IgD-negative memory B cell (primary cell): ENCODE measurements around the gene OPRM1. TPM values are rescaled to one million over a fixed set of nuclear protein-coding genes. Genes with fewer than 3 reads are reported as not detected.
A peak's percentile ranks its signal among the peaks of the same experiment; 100 is the strongest.

Experiments used
- H3K27ac Mint-ChIP-seq, 3 donors: one replicate each; pipeline ENCODE4 v1.8.0; 2020 to 2022; ENCODE audit warnings: mild to moderate bottlenecking in 3 of 3, mixed read lengths in 3 of 3, moderate library complexity in 1 of 3
- H3K27me3 Mint-ChIP-seq: one replicate; pipeline ENCODE4 v1.8.0; 2021; ENCODE audit warnings: mixed read lengths
- H3K36me3 Mint-ChIP-seq: one replicate; pipeline ENCODE4 v1.8.0; 2020; ENCODE audit warnings: mild to moderate bottlenecking, mixed read lengths
- H3K4me1 Mint-ChIP-seq, 3 donors: one replicate each; pipeline ENCODE4 v1.8.0; 2020 to 2022; ENCODE audit warnings: mixed read lengths in 3 of 3, mild to moderate bottlenecking in 1 of 3
- H3K4me3 Mint-ChIP-seq, 4 donors: one replicate each; pipeline ENCODE4 v1.8.0; 2020 to 2022; ENCODE audit warnings: mild to moderate bottlenecking in 4 of 4, mixed read lengths in 4 of 4, moderate library complexity in 3 of 4
- H3K9me3 Mint-ChIP-seq, 3 donors: one replicate each; pipeline ENCODE4 v1.8.0; 2020 to 2021; ENCODE audit warnings: mixed read lengths in 3 of 3, mild to moderate bottlenecking in 1 of 3
- polyA plus RNA-seq: library from polyadenylated mRNA; unstranded; fragments of 300-500 nt; fragmentation: Illumina TruSeq; gene quantifications from one replicate; pipeline ENCODE4 v1.2.3, GENCODE V29; 2021

OPRM1 gene
- polyA plus RNA-seq, 1 donor from 2014 or later: not detected

DNA sequence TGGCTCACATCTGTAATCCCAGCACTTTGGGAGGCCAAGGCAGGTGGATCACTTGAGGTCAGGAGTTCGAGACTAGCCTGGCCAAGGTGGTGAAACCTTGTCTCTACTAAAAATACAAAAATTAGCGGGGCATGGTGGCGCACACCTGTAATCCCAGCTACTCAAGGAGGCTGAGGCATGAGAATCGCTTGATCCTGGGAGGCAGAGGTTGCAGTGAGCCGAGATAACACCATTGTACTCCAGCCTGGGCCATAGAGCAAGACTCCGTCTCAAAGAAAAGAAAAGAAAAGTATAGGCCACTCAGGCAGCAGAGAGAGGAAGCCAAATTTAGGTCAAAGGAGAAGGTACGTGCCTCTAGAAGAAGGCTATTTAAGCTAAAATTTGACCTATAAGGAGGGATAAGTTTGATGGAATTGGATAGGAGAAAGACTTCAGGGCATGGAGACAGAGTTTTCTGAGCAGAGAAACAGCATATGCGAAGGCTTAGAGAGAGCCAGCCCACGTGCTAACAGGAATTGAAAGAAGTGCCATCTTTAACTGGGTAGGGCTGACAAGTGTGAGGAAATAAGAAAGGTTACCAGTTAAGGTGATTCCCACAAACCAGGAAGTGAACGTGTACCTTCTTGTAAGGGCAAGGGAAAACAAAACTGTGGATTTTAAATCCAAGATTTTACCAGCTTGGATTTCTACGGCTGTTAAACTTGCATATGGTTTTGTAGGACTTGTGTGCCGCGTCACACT, 203.7 kb downstream of the OPRM1 start:
- Mint-ChIP-seq H3K4me1 (peaks cover 6 to 7% (median 6%) of the 10 kb centered on the region in 3 donors), H3K9me3 (peaks cover 0 to 4% (median 0%) of the 10 kb centered on the region in 3 donors), H3K27ac (peak overlapping the region in 1 of 3 donors; percentile 12), H3K4me3 (no peak overlapping the region), H3K27me3 (peaks cover 3% of the 10 kb centered on the region), H3K36me3 (peaks cover 4% of the 10 kb centered on the region)

GRCh38 chr6:154243793-154244750, 205.0 kb downstream of the OPRM1 start:
- peaks cover 4% of the 10 kb centered on the region for H3K36me3 Mint-ChIP-seq
- peaks cover 4% of the 10 kb centered on the region for H3K27me3 Mint-ChIP-seq
- peaks cover 0 to 4% (median 0%) of the 10 kb centered on the region in 3 donors for H3K9me3 Mint-ChIP-seq
- peaks cover 7 to 9% (median 8%) of the 10 kb centered on the region in 3 donors for H3K4me1 Mint-ChIP-seq
- peak overlapping the region in 1 of 3 donors; percentile 28 for H3K27ac Mint-ChIP-seq
- H3K4me3 Mint-ChIP-seq: peak overlapping the region in 2 of 4 donors; percentile 31 to 55

DNA sequence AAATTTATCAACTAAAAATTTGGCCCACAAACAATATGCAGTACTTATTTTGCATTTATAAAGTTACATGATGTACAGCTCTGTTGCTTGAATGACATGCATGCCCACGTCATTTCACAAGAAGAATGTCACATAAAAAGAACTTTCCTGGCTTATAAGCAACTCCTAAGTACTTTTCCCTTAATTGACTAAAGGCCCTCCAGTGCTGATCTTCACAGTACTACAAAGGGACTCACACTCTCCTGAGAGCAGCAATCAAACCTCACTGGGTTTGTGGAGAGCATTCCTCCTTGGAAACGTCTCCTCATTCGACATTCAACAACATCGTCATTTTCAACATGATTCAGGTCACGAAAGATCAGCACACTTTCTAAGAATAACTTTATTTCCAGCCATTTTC, 206.5 kb downstream of the OPRM1 start:
- H3K36me3 Mint-ChIP-seq: peaks cover 4% of the 10 kb centered on the region

GRCh38 chr6:154246723-154247118, 207.7 kb downstream of the OPRM1 start:
- Mint-ChIP-seq H3K9me3 (peaks cover 0 to 7% (median 0%) of the 10 kb centered on the region in 3 donors), H3K27me3 (peaks cover 7% of the 10 kb centered on the region), H3K4me1 (peaks cover 15 to 25% (median 18%) of the 10 kb centered on the region in 3 donors), H3K36me3 (peaks cover 4% of the 10 kb centered on the region), H3K4me3 (peak overlapping the region in 2 of 4 donors; percentile 67 to 76), H3K27ac (peak overlapping the region in 2 of 3 donors; percentile 19 to 63)

More for the DNA sequence above, 206.5 kb downstream of the OPRM1 start:
- Mint-ChIP-seq H3K4me1 (peaks cover 16 to 21% (median 17%) of the 10 kb centered on the region in 3 donors), H3K27me3 (peaks cover 7% of the 10 kb centered on the region), H3K4me3 (peak overlapping the region in 3 of 4 donors; percentile 22 to 77 (median 67)), H3K27ac (peak overlapping the region in 2 of 3 donors; percentile 77 to 80), H3K9me3 (peaks cover 0 to 4% (median 0%) of the 10 kb centered on the region in 3 donors)

DNA sequence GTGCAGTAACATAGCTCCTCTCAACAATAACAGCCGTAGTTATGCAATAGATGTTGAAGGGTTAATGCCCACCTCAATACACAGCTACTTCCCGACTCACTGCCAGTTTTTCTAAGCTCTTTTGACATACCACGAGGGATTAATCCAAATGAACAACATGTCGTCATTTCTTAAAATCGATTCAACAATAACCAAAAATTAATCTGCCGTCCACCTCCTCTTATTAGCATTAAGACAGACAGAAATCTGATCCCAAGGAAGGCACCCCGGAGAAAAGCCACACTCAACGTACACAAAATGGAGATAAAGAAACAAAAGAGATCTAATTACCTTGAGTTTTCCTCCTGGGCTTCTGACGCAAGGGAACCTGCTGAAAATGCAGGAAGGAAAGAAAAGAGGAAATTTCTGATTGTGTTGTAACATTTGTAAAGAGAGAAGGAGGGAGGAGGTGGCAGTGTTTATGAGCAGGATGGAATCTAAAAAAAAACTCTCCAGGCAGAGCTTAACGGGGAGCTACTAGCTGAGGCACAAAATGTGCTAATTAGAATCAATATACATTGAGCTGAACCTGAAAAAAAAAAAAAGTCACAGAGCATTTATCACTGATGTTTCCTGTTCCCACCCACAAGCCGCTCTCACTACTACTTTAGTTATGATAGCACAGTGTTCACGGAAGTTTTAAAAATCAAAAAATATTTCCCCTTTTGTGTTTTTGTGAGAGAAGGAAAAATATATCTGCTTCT, 208.2 kb downstream of the OPRM1 start:
- peaks cover 0 to 12% (median 0%) of the 10 kb centered on the region in 3 donors for H3K9me3 Mint-ChIP-seq
- H3K4me3 Mint-ChIP-seq: peak overlapping the region; percentile 56 to 86 (median 67)
- peaks cover 7% of the 10 kb centered on the region for H3K27me3 Mint-ChIP-seq
- H3K4me1 Mint-ChIP-seq: peaks cover 15 to 25% (median 18%) of the 10 kb centered on the region in 3 donors
- H3K27ac Mint-ChIP-seq: peak overlapping the region in 1 of 3 donors; percentile 70
- H3K36me3 Mint-ChIP-seq: peaks cover 4% of the 10 kb centered on the region

- H3K27me3 Mint-ChIP-seq: peaks cover 7% of the 10 kb centered on the region
- H3K4me3 Mint-ChIP-seq: peak overlapping the region in 3 of 4 donors; percentile 7 to 75 (median 47)
- no peak overlapping the region for H3K27ac Mint-ChIP-seq
- H3K4me1 Mint-ChIP-seq: peaks cover 15 to 25% (median 18%) of the 10 kb centered on the region in 3 donors
- H3K36me3 Mint-ChIP-seq: peaks cover 2% of the 10 kb centered on the region
- peaks cover 0 to 18% (median 3%) of the 10 kb centered on the region in 3 donors for H3K9me3 Mint-ChIP-seq
Observed at GRCh38 chr6:154249499-154250298, 210.7 kb downstream of the OPRM1 start.

GRCh38 chr6:154251116-154251515, 212.1 kb downstream of the OPRM1 start:
- Mint-ChIP-seq H3K27ac (no peak overlapping the region), H3K4me3 (no peak overlapping the region), H3K36me3 (peaks cover 2% of the 10 kb centered on the region), H3K9me3 (peaks cover 5 to 30% (median 5%) of the 10 kb centered on the region in 3 donors), H3K27me3 (peaks cover 9% of the 10 kb centered on the region), H3K4me1 (peaks cover 15 to 25% (median 18%) of the 10 kb centered on the region in 3 donors)

DNA sequence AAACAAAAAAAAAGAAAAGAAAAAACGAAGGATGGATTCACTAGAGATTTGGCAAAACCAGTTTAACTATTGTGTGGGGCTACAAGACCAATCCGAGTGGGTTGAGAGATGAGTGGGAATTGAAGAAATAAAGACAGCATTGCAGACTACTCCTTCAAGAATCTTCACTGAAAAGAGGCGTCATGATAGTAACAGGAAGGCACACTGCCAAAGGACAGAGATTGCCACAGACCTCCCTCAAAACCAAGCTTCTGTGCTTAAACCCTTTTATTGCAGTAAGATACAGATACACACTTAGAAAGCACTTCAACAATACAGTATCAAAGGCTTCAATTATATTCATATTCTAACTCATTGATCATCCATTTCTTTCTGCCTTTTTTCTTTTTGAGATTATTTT, 213.6 kb downstream of the OPRM1 start:
- Mint-ChIP-seq H3K27ac (no peak overlapping the region), H3K4me3 (no peak overlapping the region), H3K27me3 (peaks cover 5% of the 10 kb centered on the region), H3K36me3 (peaks cover 2% of the 10 kb centered on the region), H3K4me1 (peaks cover 14 to 18% (median 15%) of the 10 kb centered on the region in 3 donors), H3K9me3 (peaks cover 5 to 26% (median 7%) of the 10 kb centered on the region in 3 donors)

DNA sequence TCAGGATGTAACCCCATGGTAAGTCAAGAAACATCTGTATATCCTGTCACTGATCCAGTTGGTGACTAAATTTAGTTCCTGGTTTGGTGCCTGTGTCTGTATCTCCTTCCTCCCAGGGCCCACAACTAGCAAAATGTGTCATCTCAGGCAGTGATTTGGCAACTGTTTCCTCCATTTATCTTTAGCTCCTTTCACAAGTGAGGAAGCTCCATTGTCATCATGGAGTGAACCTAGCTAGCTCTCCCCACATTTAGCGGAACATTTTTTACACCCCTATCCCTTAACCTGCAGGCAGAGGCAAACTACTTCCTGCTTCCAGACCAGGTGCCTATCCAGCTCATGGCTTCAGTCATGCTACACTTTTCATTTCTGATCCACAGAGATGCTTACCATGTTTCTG, 218.0 kb downstream of the OPRM1 start:
- H3K27ac Mint-ChIP-seq: no peak overlapping the region
- peaks cover 5 to 20% (median 8%) of the 10 kb centered on the region in 3 donors for H3K9me3 Mint-ChIP-seq
- H3K4me1 Mint-ChIP-seq: peaks cover 2 to 17% (median 9%) of the 10 kb centered on the region in 3 donors
- H3K27me3 Mint-ChIP-seq: peaks cover 1% of the 10 kb centered on the region
- peaks cover 2% of the 10 kb centered on the region for H3K36me3 Mint-ChIP-seq
- H3K4me3 Mint-ChIP-seq: no peak overlapping the region

GRCh38 chr6:154258064-154258757, 219.2 kb downstream of the OPRM1 start:
- H3K27me3 Mint-ChIP-seq: peaks cover 1% of the 10 kb centered on the region
- H3K4me3 Mint-ChIP-seq: no peak overlapping the region
- H3K36me3 Mint-ChIP-seq: peaks cover 2% of the 10 kb centered on the region
- H3K9me3 Mint-ChIP-seq: peaks cover 5 to 19% (median 8%) of the 10 kb centered on the region in 3 donors
- H3K4me1 Mint-ChIP-seq: peaks cover 2 to 19% (median 9%) of the 10 kb centered on the region in 3 donors
- no peak overlapping the region for H3K27ac Mint-ChIP-seq

- Mint-ChIP-seq H3K4me3 (no peak overlapping the region), H3K27me3 (peaks cover 2% of the 10 kb centered on the region), H3K4me1 (peaks cover 2 to 19% (median 9%) of the 10 kb centered on the region in 3 donors), H3K27ac (no peak overlapping the region), H3K9me3 (peaks cover 0 to 7% (median 4%) of the 10 kb centered on the region in 3 donors), H3K36me3 (no peaks in the 10 kb centered on the region)
Observed at GRCh38 chr6:154261688-154262397, 222.8 kb downstream of the OPRM1 start.

GRCh38 chr6:154266560-154267099, 227.6 kb downstream of the OPRM1 start:
- peaks cover 0 to 7% (median 2%) of the 10 kb centered on the region in 3 donors for H3K9me3 Mint-ChIP-seq
- H3K27ac Mint-ChIP-seq: no peak overlapping the region
- no peak overlapping the region for H3K4me3 Mint-ChIP-seq

More at GRCh38 chr6:154266560-154267099, 227.6 kb downstream of the OPRM1 start:
- Mint-ChIP-seq H3K4me1 (peaks cover 0 to 5% (median 0%) of the 10 kb centered on the region in 3 donors), H3K36me3 (no peaks in the 10 kb centered on the region), H3K27me3 (peaks cover 4% of the 10 kb centered on the region)
